GM12878 (cell line): ENCODE results near the gene SETBP1.

Experiments used
- EGR1 ChIP-seq, 2 experiments: IDR thresholded peaks; 1 replicate in 1 of 2; 2 replicates in 1 of 2; pipeline ENCODE4 v1.6.1; 2011 to 2012; ENCODE audit warnings: low read depth in 2 of 2, low read length in 2 of 2, borderline replicate concordance in 1 of 2, mild to moderate bottlenecking in 1 of 2, moderate library complexity in 1 of 2
- HCFC1 ChIP-seq: fragments of 150-350 bp; IDR thresholded peaks from 2 replicates; pipeline ENCODE4 v1.6.1; 2014; ENCODE audit warnings: low read length
- SP1 ChIP-seq: IDR thresholded peaks from one replicate; pipeline ENCODE4 v1.6.1; 2011; ENCODE audit warnings: low read depth, low read length
- TCF7 ChIP-seq: IDR thresholded peaks from 2 replicates; pipeline ENCODE4 v1.6.1; 2014; ENCODE audit warnings: antibody characterized with exemption, borderline replicate concordance
- TF ChIP-seq, protein P1 (sequence below): fragments of 150-350 bp; IDR thresholded peaks from 2 replicates; pipeline ENCODE4 v1.6.1; 2016; ENCODE audit warnings: low read depth, low read length
- TF ChIP-seq, protein P2 (sequence below), 3 experiments: IDR thresholded peaks in 2 of 3; conservative IDR thresholded peaks in 1 of 3; 2 replicates each; pipeline ENCODE4 v1.5.1; 2011; ENCODE audit warnings: low read depth in 3 of 3, low read length in 3 of 3, mild to moderate bottlenecking in 3 of 3, control low read depth in 2 of 3, moderate library complexity in 2 of 3, inconsistent platforms in 1 of 3, mixed read lengths in 1 of 3; ENCODE audit not compliant: control insufficient read depth in 2 of 3, insufficient read depth in 1 of 3; ENCODE audit errors: extremely low read depth in 1 of 3

DNA sequence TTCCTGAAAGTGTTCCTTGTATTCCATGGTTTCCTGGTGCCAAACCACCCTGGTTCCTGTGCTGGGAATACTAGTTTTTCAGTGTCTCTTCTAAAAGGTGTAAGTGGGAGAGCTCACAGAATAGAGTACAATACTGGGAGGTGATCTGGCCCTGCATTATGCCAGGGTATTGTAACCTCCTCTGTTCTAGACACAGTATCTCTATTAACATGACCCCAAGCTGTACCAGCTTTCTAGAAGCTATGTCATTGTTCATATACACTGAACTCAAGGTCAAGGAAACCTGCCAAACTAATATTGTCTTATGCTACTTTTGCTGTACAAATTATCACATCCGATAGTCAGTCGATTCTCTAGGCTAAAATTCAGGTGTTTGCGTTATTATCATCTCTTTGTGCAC, 32.7 kb downstream of the SETBP1 start:
- TF ChIP-seq TCF7, result no peak
- no peak for TF ChIP-seq SP1
- no peak for TF ChIP-seq EGR1 (IDR thresholded peaks at IDR 0.05; ENCODE audit: borderline replicate concordance in 1 of 2, low read depth in 2 of 2, low read length in 2 of 2)
- no peak for TF ChIP-seq HCFC1
- TF ChIP-seq, protein P1, sequence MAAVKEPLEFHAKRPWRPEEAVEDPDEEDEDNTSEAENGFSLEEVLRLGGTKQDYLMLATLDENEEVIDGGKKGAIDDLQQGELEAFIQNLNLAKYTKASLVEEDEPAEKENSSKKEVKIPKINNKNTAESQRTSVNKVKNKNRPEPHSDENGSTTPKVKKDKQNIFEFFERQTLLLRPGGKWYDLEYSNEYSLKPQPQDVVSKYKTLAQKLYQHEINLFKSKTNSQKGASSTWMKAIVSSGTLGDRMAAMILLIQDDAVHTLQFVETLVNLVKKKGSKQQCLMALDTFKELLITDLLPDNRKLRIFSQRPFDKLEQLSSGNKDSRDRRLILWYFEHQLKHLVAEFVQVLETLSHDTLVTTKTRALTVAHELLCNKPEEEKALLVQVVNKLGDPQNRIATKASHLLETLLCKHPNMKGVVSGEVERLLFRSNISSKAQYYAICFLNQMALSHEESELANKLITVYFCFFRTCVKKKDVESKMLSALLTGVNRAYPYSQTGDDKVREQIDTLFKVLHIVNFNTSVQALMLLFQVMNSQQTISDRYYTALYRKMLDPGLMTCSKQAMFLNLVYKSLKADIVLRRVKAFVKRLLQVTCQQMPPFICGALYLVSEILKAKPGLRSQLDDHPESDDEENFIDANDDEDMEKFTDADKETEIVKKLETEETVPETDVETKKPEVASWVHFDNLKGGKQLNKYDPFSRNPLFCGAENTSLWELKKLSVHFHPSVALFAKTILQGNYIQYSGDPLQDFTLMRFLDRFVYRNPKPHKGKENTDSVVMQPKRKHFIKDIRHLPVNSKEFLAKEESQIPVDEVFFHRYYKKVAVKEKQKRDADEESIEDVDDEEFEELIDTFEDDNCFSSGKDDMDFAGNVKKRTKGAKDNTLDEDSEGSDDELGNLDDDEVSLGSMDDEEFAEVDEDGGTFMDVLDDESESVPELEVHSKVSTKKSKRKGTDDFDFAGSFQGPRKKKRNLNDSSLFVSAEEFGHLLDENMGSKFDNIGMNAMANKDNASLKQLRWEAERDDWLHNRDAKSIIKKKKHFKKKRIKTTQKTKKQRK, result no peak
- TF ChIP-seq, protein P2, sequence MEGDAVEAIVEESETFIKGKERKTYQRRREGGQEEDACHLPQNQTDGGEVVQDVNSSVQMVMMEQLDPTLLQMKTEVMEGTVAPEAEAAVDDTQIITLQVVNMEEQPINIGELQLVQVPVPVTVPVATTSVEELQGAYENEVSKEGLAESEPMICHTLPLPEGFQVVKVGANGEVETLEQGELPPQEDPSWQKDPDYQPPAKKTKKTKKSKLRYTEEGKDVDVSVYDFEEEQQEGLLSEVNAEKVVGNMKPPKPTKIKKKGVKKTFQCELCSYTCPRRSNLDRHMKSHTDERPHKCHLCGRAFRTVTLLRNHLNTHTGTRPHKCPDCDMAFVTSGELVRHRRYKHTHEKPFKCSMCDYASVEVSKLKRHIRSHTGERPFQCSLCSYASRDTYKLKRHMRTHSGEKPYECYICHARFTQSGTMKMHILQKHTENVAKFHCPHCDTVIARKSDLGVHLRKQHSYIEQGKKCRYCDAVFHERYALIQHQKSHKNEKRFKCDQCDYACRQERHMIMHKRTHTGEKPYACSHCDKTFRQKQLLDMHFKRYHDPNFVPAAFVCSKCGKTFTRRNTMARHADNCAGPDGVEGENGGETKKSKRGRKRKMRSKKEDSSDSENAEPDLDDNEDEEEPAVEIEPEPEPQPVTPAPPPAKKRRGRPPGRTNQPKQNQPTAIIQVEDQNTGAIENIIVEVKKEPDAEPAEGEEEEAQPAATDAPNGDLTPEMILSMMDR (IDR thresholded peaks at IDR 0.05 in 2 of 3, conservative IDR thresholded peaks at IDR 0.05 in 1 of 3; ENCODE audit: control insufficient read depth in 2 of 3, extremely low read depth in 1 of 3, insufficient read depth in 1 of 3, low read depth in 3 of 3, low read length in 3 of 3), result no peak
